ENCODE results near the gene UBE2D2.

DNA sequence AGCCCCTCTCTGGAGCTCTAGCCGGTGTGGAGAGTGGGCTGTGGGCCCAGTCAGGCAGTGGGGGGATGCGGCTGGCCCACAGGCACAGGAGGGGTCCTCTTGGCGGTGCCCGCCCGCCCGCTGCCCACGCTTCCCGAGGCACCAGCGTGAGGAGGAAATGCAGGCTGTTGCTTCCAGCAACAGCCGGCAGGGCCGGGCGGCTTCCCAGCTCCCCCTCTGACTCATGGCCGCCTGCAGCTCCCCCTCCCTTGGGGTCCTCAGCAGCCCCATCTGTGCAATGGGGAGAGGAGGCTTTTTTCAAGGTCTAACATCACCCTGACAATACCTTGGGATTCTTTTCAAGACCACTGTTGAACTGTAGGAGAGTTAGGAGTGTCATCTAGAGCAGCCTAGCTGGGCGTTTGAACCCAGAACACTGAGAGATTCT is 97.4 kb downstream of the UBE2D2 start:
- TF ChIP-seq POLR2A (IDR thresholded peaks at IDR 0.05; ENCODE audit: low read depth, low read length) (no peak), BHLHE40 (IDR thresholded peaks at IDR 0.05; ENCODE audit: low read depth, low read length) (no peak), SMC3 (IDR thresholded peaks at IDR 0.05; ENCODE audit: low read depth, low read length) (no peak), NFE2L2 (IDR thresholded peaks at IDR 0.05; ENCODE audit: low read depth, low read length) (no peak), CHD1 (IDR thresholded peaks at IDR 0.05; ENCODE audit: low read depth, low read length) (no peak)
- TF ChIP-seq, protein P1, sequence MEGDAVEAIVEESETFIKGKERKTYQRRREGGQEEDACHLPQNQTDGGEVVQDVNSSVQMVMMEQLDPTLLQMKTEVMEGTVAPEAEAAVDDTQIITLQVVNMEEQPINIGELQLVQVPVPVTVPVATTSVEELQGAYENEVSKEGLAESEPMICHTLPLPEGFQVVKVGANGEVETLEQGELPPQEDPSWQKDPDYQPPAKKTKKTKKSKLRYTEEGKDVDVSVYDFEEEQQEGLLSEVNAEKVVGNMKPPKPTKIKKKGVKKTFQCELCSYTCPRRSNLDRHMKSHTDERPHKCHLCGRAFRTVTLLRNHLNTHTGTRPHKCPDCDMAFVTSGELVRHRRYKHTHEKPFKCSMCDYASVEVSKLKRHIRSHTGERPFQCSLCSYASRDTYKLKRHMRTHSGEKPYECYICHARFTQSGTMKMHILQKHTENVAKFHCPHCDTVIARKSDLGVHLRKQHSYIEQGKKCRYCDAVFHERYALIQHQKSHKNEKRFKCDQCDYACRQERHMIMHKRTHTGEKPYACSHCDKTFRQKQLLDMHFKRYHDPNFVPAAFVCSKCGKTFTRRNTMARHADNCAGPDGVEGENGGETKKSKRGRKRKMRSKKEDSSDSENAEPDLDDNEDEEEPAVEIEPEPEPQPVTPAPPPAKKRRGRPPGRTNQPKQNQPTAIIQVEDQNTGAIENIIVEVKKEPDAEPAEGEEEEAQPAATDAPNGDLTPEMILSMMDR (conservative IDR thresholded peaks at IDR 0.05; ENCODE audit: low read depth, low read length) = no peak
- TF ChIP-seq, protein P2, sequence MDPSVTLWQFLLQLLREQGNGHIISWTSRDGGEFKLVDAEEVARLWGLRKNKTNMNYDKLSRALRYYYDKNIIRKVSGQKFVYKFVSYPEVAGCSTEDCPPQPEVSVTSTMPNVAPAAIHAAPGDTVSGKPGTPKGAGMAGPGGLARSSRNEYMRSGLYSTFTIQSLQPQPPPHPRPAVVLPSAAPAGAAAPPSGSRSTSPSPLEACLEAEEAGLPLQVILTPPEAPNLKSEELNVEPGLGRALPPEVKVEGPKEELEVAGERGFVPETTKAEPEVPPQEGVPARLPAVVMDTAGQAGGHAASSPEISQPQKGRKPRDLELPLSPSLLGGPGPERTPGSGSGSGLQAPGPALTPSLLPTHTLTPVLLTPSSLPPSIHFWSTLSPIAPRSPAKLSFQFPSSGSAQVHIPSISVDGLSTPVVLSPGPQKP (IDR thresholded peaks at IDR 0.05; ENCODE audit: borderline replicate concordance, low read depth, low read length) = no peak
